ENCODE results near the gene TRAIP. TPM values are rescaled to one million over a fixed set of nuclear protein-coding genes. Genes with fewer than 3 reads are reported as not detected.
"Not testable (repeated sequence)": the region's sequence is repeated elsewhere in the genome, so short reads cannot be mapped to it uniquely, and the experiment has no call there.

TRAIP gene
- total and polyA plus RNA-seq, 9 donors = 1.8 to 4.5 (median 2.8) TPM

GRCh38 chr3:49786357-49787181 lies 69.8 kb downstream of the TRAIP start, which contains the start of gene IP6K1:
TSS of gene IP6K1 (minus strand) at chr3:49786542. CDS start at chr3:49748040, 38,502 bp downstream.
- TF ChIP-seq POLR2A (IDR thresholded peaks at IDR 0.05) (peak; percentile 72), CTCF (IDR thresholded peaks at IDR 0.05) (peak in 2 of 3 donors; percentile 13 to 19), EP300 (IDR thresholded peaks at IDR 0.05) (no peak)

GRCh38 chr3:49785565-49786356 lies 70.6 kb downstream of the TRAIP start:
- Histone ChIP-seq H3K9me3 (no peaks in the 10 kb centered on the region), H3K4me3 (peak overlapping the region; percentile 100), H3K27me3 (no peaks in the 10 kb centered on the region), H3K27ac (peak overlapping the region; percentile 85 to 94), H3K36me3 (no peaks in the 10 kb centered on the region), H3K4me1 (ENCODE audit: insufficient read depth) (peaks cover 14% of the 10 kb centered on the region)
- intact Hi-C loops (cut with DNase I) = loop anchor here in 2 of 4 donors (2.0 to 5.0 kb wide), 2 partner anchors 63 kb away; partner anchors contain the start of gene GMPPB (in 2 of the 2)
- 1% methylated on average over 22 to 50 of the region's 50 CpGs for WGBS, 3 donors
- TF ChIP-seq CTCF (IDR thresholded peaks at IDR 0.05) = no peak
- no peak for TF ChIP-seq POLR2A (IDR thresholded peaks at IDR 0.05)
- no peak for DNase-seq

More at GRCh38 chr3:49786357-49787181, 69.8 kb downstream of the TRAIP start, which contains the start of gene IP6K1:
- Histone ChIP-seq H3K9me3 (no peaks in the 10 kb centered on the region), H3K4me3 (peak within 1 kb of the TSS; percentile 100), H3K27me3 (no peaks in the 10 kb centered on the region), H3K27ac (peak within 1 kb of the TSS; percentile 87 to 94), H3K36me3 (no peaks in the 10 kb centered on the region), H3K4me1 (ENCODE audit: insufficient read depth) (peaks cover 12% of the 10 kb centered on the region)
- DNase-seq = peak; percentile 100
- WGBS, 3 donors = 5% methylated on average over 35 to 55 of the region's 55 CpGs
- intact Hi-C loops (cut with DNase I) = loop anchor here in 2 of 4 donors (2.0 to 5.0 kb wide), 2 partner anchors 64 kb away; partner anchors contain the start of gene GMPPB (in 2 of the 2)

GRCh38 chr3:49782277-49782676 lies 74.1 kb downstream of the TRAIP start:
- H3K9me3 ChIP-seq = not testable (repeated sequence)
- 92 to 93% (median 92%) methylated on average over 9 of the region's 9 CpGs for WGBS, 3 donors

GRCh38 chr3:49781415-49782199 lies 74.8 kb downstream of the TRAIP start:
- peak in 1 of 5 donors; percentile 17 for DNase-seq
- H3K9me3 ChIP-seq = no peaks in the 10 kb centered on the region
- H3K36me3 ChIP-seq = no peaks in the 10 kb centered on the region
- H3K4me3 ChIP-seq = no peak overlapping the region
- intact Hi-C loops (cut with DNase I) = no loop called here
- peaks cover 10% of the 10 kb centered on the region for H3K4me1 ChIP-seq (ENCODE audit: insufficient read depth)
- no peak overlapping the region for H3K27ac ChIP-seq
- WGBS, 3 donors = 76 to 79% (median 76%) methylated on average over 5 of the region's 5 CpGs
- no peaks in the 10 kb centered on the region for H3K27me3 ChIP-seq
- TF ChIP-seq POLR2A (IDR thresholded peaks at IDR 0.05) (no peak), CTCF (IDR thresholded peaks at IDR 0.05) (no peak), EP300 (IDR thresholded peaks at IDR 0.05) (no peak)

More at GRCh38 chr3:49782277-49782676, 74.1 kb downstream of the TRAIP start:
- intact Hi-C loops (cut with DNase I); H3K27ac ChIP-seq; H3K36me3 ChIP-seq; H3K4me3 ChIP-seq; H3K27me3 ChIP-seq: not testable (repeated sequence)
- H3K4me1 ChIP-seq (ENCODE audit: insufficient read depth) = peaks cover 14% of the 10 kb centered on the region
- peak in 1 of 5 donors; percentile 28 for DNase-seq

- H3K36me3 ChIP-seq; intact Hi-C loops (cut with DNase I); H3K27ac ChIP-seq; H3K27me3 ChIP-seq; H3K9me3 ChIP-seq; H3K4me3 ChIP-seq: not testable (repeated sequence)
- H3K4me1 ChIP-seq (ENCODE audit: insufficient read depth) = peaks cover 11% of the 10 kb centered on the region
- peak in 1 of 5 donors; percentile 1 for DNase-seq
- 90 to 92% (median 90%) methylated on average over 9 of the region's 9 CpGs for WGBS, 3 donors
These were observed 75.4 kb downstream of the TRAIP start for GRCh38 chr3:49780975-49781365.
